D721Med (cell line): ENCODE measurements around the gene MSH3.
"Not testable (repeated sequence)": the region's sequence is repeated elsewhere in the genome, so short reads cannot be mapped to it uniquely, and the experiment has no call there.

Experiments
- DNase-seq: peaks from one replicate; pipeline ENCODE4 v3.0.0; 2011; ENCODE audit warnings: low spot score; ENCODE audit not compliant: insufficient read length
- FAIRE-seq: peaks from 2 replicates; lab custom pipeline; 2011; peaks lifted over from hg19 to GRCh38; lab: Jason Lieb, UNC
- CTCF ChIP-seq: IDR thresholded peaks from 2 replicates; pipeline ENCODE4 v1.5.1; 2012; ENCODE audit warnings: mild to moderate bottlenecking, control low read depth; ENCODE audit not compliant: insufficient read depth; ENCODE audit errors: missing control alignments

Gene MSH3

GRCh38 chr5:80834710-80835109 is 180.3 kb downstream of the MSH3 start:
- no peak for TF ChIP-seq CTCF
- FAIRE-seq (no peak), DNase-seq (no peak)

- FAIRE-seq (no peak), DNase-seq (no peak)
- no peak for TF ChIP-seq CTCF
These were observed 180.7 kb downstream of the MSH3 start for GRCh38 chr5:80835128-80835527.

GRCh38 chr5:80837679-80838078 is 183.2 kb downstream of the MSH3 start:
- FAIRE-seq (no peak), DNase-seq (no peak)
- no peak for TF ChIP-seq CTCF

GRCh38 chr5:80841026-80841797 is 186.8 kb downstream of the MSH3 start:
- DNase-seq, FAIRE-seq: not testable (repeated sequence)

GRCh38 chr5:80846422-80846821 is 192.0 kb downstream of the MSH3 start:
- FAIRE-seq, DNase-seq: not testable (repeated sequence)

- not testable (repeated sequence) for FAIRE-seq
These were observed 195.7 kb downstream of the MSH3 start for GRCh38 chr5:80850168-80850567.

GRCh38 chr5:80852331-80853245 is 198.1 kb downstream of the MSH3 start:
- FAIRE-seq: no peak

More at GRCh38 chr5:80850168-80850567, 195.7 kb downstream of the MSH3 start:
- not testable (repeated sequence) for DNase-seq

GRCh38 chr5:80853413-80853812 is 199.0 kb downstream of the MSH3 start:
- no peak for TF ChIP-seq CTCF
- DNase-seq: no peak
- FAIRE-seq: no peak

More at GRCh38 chr5:80852331-80853245, 198.1 kb downstream of the MSH3 start:
- DNase-seq: no peak
- no peak for TF ChIP-seq CTCF
